Tibial nerve (tissue), 4 donors: ENCODE data around the gene OR2T10. TPM values are rescaled to one million over a fixed set of nuclear protein-coding genes. Genes with fewer than 3 reads are reported as not detected.

Source experiments
- DNase-seq, 2 donors: peaks; one replicate each; pipeline ENCODE4 v3.0.0-alpha.2; 2019; ENCODE audit warnings: low spot score in 2 of 2
- H3K27ac ChIP-seq, 4 donors: fragments of 200-600 bp; sonication (generic) in 3 of 4; one replicate each; pipeline ENCODE4 v1.5.1; 2017 to 2019; ENCODE audit warnings: mild to moderate bottlenecking in 1 of 4
- H3K27me3 ChIP-seq, 2 donors: fragments of 200-600 bp; sonication (generic) in 1 of 2; one replicate each; pipeline versions ENCODE4 v1.5.1 to v1.6.0; 2017 to 2019
- H3K36me3 ChIP-seq, 3 donors: fragments of 200-600 bp; sonication (generic); one replicate each; pipeline ENCODE4 v1.5.1; 2018 to 2019
- H3K4me1 ChIP-seq, 4 donors: fragments of 200-600 bp; sonication (generic) in 3 of 4; one replicate each; pipeline ENCODE4 v1.5.1; 2017 to 2019
- H3K4me3 ChIP-seq, 4 donors: fragments of 200-600 bp; sonication (generic) in 3 of 4; one replicate each; pipeline ENCODE4 v1.5.1; 2017 to 2019; ENCODE audit warnings: mild to moderate bottlenecking in 1 of 4, moderate library complexity in 1 of 4
- H3K9me3 ChIP-seq, 4 donors: fragments of 200-600 bp; sonication (generic) in 3 of 4; one replicate each; pipeline ENCODE4 v1.5.1; 2017 to 2019
- CTCF ChIP-seq, 5 experiments: fragments of 200-600 bp in 3 of 5; fragments of 450-650 bp in 2 of 5; sonication (generic) in 3 of 5; IDR thresholded peaks; one replicate each; pipeline ENCODE4 v1.5.1; 2016 to 2019; ENCODE audit warnings: antibody characterized with exemption in 5 of 5, mild to moderate bottlenecking in 3 of 5, moderate library complexity in 2 of 5
- EP300 ChIP-seq, 2 donors: sonication (generic); formaldehyde crosslinking; IDR thresholded peaks; one replicate each; pipeline ENCODE4 v1.6.1; 2017; ENCODE audit warnings: antibody characterized with exemption in 2 of 2, mild to moderate bottlenecking in 1 of 2
- POLR2A ChIP-seq, 2 donors: fragments of 450-650 bp; IDR thresholded peaks; one replicate each; pipeline ENCODE4 v1.6.1; 2017; ENCODE audit warnings: antibody characterized with exemption in 2 of 2, mild to moderate bottlenecking in 2 of 2, moderate library complexity in 2 of 2
- WGBS, 2 donors: methylation state at CpG; one replicate each; pipeline ENCODE4 v1.1.5; 2018; 5-methylcytosine and 5-hydroxymethylcytosine counted together
- total RNA-seq, 4 donors: library from RNA; depleted of rRNA; stranded (reverse); fragments of >200 nt; gene quantifications; one replicate each; pipeline ENCODE4 v1.1.0, GENCODE V29; 2016

Gene OR2T10
- total RNA-seq, 4 donors from 2014 or later = not detected

- Histone ChIP-seq H3K4me3 (no peak overlapping the region), H3K9me3 (no peaks in the 10 kb centered on the region), H3K27me3 (no peaks in the 10 kb centered on the region), H3K27ac (no peak overlapping the region), H3K36me3 (no peaks in the 10 kb centered on the region), H3K4me1 (no peaks in the 10 kb centered on the region)
- TF ChIP-seq CTCF (IDR thresholded peaks at IDR 0.05) = no peak
- WGBS, 2 donors = 48 to 52% methylated on average over 3 of the region's 3 CpGs
- DNase-seq = no peak
Observed at GRCh38 chr1:248610301-248610700, 12.8 kb upstream of the OR2T10 start.

- 80 to 82% methylated on average over 8 of the region's 8 CpGs for WGBS, 2 donors
- no peak for TF ChIP-seq POLR2A (IDR thresholded peaks at IDR 0.05)
- TF ChIP-seq EP300 (IDR thresholded peaks at IDR 0.05) = no peak
- no peak for TF ChIP-seq CTCF (IDR thresholded peaks at IDR 0.05)
- H3K36me3 ChIP-seq = no peaks in the 10 kb centered on the region
Observed at GRCh38 chr1:248599396-248599795, 1.9 kb upstream of the OR2T10 start.

GRCh38 chr1:248596615-248597014, 885 bp downstream of the OR2T10 start:
- H3K4me3 ChIP-seq = no peak overlapping the region
- WGBS, 2 donors = 54 to 77% methylated on average over 2 of the region's 2 CpGs
- H3K27ac ChIP-seq = no peak overlapping the region
- no peaks in the 10 kb centered on the region for H3K9me3 ChIP-seq
- no peak for TF ChIP-seq POLR2A (IDR thresholded peaks at IDR 0.05)
- no peak for TF ChIP-seq CTCF (IDR thresholded peaks at IDR 0.05)
- TF ChIP-seq EP300 (IDR thresholded peaks at IDR 0.05) = no peak
- H3K27me3 ChIP-seq = no peaks in the 10 kb centered on the region
- no peak for DNase-seq
- no peaks in the 10 kb centered on the region for H3K4me1 ChIP-seq
- H3K36me3 ChIP-seq = no peaks in the 10 kb centered on the region

More at GRCh38 chr1:248599396-248599795, 1.9 kb upstream of the OR2T10 start:
- Histone ChIP-seq H3K9me3 (no peaks in the 10 kb centered on the region), H3K4me1 (no peaks in the 10 kb centered on the region), H3K27ac (no peak overlapping the region), H3K4me3 (no peak overlapping the region), H3K27me3 (no peaks in the 10 kb centered on the region)
- no peak for DNase-seq

- Histone ChIP-seq H3K4me1 (no peaks in the 10 kb centered on the region), H3K27ac (no peak overlapping the region), H3K4me3 (no peak overlapping the region), H3K27me3 (no peaks in the 10 kb centered on the region), H3K9me3 (no peaks in the 10 kb centered on the region), H3K36me3 (no peaks in the 10 kb centered on the region)
- 84 to 89% methylated on average over 5 of the region's 5 CpGs for WGBS, 2 donors
- DNase-seq = no peak
- TF ChIP-seq EP300 (IDR thresholded peaks at IDR 0.05) = no peak
- no peak for TF ChIP-seq POLR2A (IDR thresholded peaks at IDR 0.05)
- no peak for TF ChIP-seq CTCF (IDR thresholded peaks at IDR 0.05)
Observed at GRCh38 chr1:248593226-248593625, 4.3 kb downstream of the OR2T10 start.

GRCh38 chr1:248592655-248593054, 4.8 kb downstream of the OR2T10 start:
- Histone ChIP-seq H3K27me3 (no peaks in the 10 kb centered on the region), H3K27ac (no peak overlapping the region), H3K4me3 (no peak overlapping the region), H3K9me3 (no peaks in the 10 kb centered on the region), H3K36me3 (no peaks in the 10 kb centered on the region), H3K4me1 (no peaks in the 10 kb centered on the region)
- 69 to 76% methylated on average over 1 of the region's 1 CpG for WGBS, 2 donors
- no peak for TF ChIP-seq EP300 (IDR thresholded peaks at IDR 0.05)
- no peak for TF ChIP-seq POLR2A (IDR thresholded peaks at IDR 0.05)
- TF ChIP-seq CTCF (IDR thresholded peaks at IDR 0.05) = no peak
- DNase-seq = no peak
